Trophoblast cell (in vitro differentiated cells and primary cell): Measurements from ENCODE around the gene ETAA1. TPM values are rescaled to one million over a fixed set of nuclear protein-coding genes. Genes with fewer than 3 reads are reported as not detected.

Source experiments
- DNase-seq, 2 donors: peaks; one replicate each; pipeline ENCODE4 v3.0.0-alpha.2; 2016
- H2AFZ ChIP-seq: 2 replicates; pipeline ENCODE4 v1.6.1; 2013; ENCODE audit warnings: low read length, moderate library complexity, mild to moderate bottlenecking; ENCODE audit not compliant: insufficient read depth, poor library complexity
- H2AK5ac ChIP-seq: 2 replicates; pipeline ENCODE4 v1.6.1; 2013; ENCODE audit warnings: mild to moderate bottlenecking, low read length
- H2BK120ac ChIP-seq: 2 replicates; pipeline ENCODE4 v1.6.1; 2013; ENCODE audit warnings: low read length, mild to moderate bottlenecking, moderate library complexity; ENCODE audit not compliant: insufficient read depth, poor library complexity
- H2BK12ac ChIP-seq: 2 replicates; pipeline ENCODE4 v1.6.1; 2013; ENCODE audit warnings: mild to moderate bottlenecking, low read length, moderate library complexity
- H2BK5ac ChIP-seq: 2 replicates; pipeline ENCODE4 v1.6.1; 2013; ENCODE audit warnings: low read length, low read depth, moderate library complexity, mild to moderate bottlenecking; ENCODE audit not compliant: poor library complexity
- H3K14ac ChIP-seq: 2 replicates; pipeline ENCODE4 v1.6.1; 2013; ENCODE audit warnings: mild to moderate bottlenecking, low read length
- H3K18ac ChIP-seq: 2 replicates; pipeline ENCODE4 v1.6.1; 2013; ENCODE audit warnings: mild to moderate bottlenecking, low read length
- H3K23ac ChIP-seq: 2 replicates; pipeline ENCODE4 v1.6.1; 2013; ENCODE audit warnings: low read length
- H3K27ac ChIP-seq: 2 replicates; pipeline ENCODE4 v1.5.1; 2013; ENCODE audit warnings: low read depth, mild to moderate bottlenecking, inconsistent platforms, low read length, moderate library complexity
- H3K27me3 ChIP-seq: 2 replicates; pipeline ENCODE4 v1.6.1; 2013; ENCODE audit warnings: inconsistent platforms, mild to moderate bottlenecking, low read length, moderate library complexity; ENCODE audit not compliant: insufficient read depth
- H3K36me3 ChIP-seq, 2 experiments: 1 replicate in 1 of 2; 2 replicates in 1 of 2; pipeline ENCODE4 v1.6.1; 2013; ENCODE audit warnings: low read length in 2 of 2, mild to moderate bottlenecking in 2 of 2, moderate library complexity in 1 of 2; ENCODE audit not compliant: insufficient read depth in 2 of 2, control insufficient read depth in 1 of 2
- H3K4ac ChIP-seq: 2 replicates; pipeline ENCODE4 v1.6.1; 2013; ENCODE audit warnings: low read depth, mild to moderate bottlenecking, low read length, moderate library complexity
- H3K4me1 ChIP-seq, 2 experiments: 1 replicate in 1 of 2; 2 replicates in 1 of 2; pipeline ENCODE4 v1.6.1; 2013; ENCODE audit warnings: low read length in 2 of 2, mild to moderate bottlenecking in 2 of 2, moderate library complexity in 1 of 2; ENCODE audit not compliant: insufficient read depth in 2 of 2, control insufficient read depth in 1 of 2
- H3K4me2 ChIP-seq: 2 replicates; pipeline ENCODE4 v1.6.1; 2013; ENCODE audit warnings: inconsistent platforms, mild to moderate bottlenecking, low read length, moderate library complexity
- H3K4me3 ChIP-seq: 2 replicates; pipeline ENCODE4 v1.5.1; 2013; ENCODE audit warnings: mild to moderate bottlenecking, low read depth, low read length, inconsistent platforms
- H3K79me1 ChIP-seq: one replicate; pipeline ENCODE4 v1.6.1; 2013; ENCODE audit warnings: low read length
- H3K79me2 ChIP-seq: 2 replicates; pipeline ENCODE4 v1.6.1; 2013; ENCODE audit warnings: low read length, mild to moderate bottlenecking; ENCODE audit not compliant: control insufficient read depth, insufficient read depth, poor library complexity
- H3K9ac ChIP-seq: 2 replicates; pipeline ENCODE4 v1.6.1; 2013; ENCODE audit warnings: mild to moderate bottlenecking, low read length
- H3K9me3 ChIP-seq: 2 replicates; pipeline ENCODE4 v1.6.1; 2013; ENCODE audit warnings: low read depth, mild to moderate bottlenecking, control low read depth, inconsistent platforms, low read length; ENCODE audit not compliant: insufficient read depth
- H4K12ac ChIP-seq: 2 replicates; pipeline ENCODE4 v1.6.1; 2013; ENCODE audit warnings: low read depth, mild to moderate bottlenecking, low read length, moderate library complexity
- H4K8ac ChIP-seq: 2 replicates; pipeline ENCODE4 v1.6.1; 2013; ENCODE audit warnings: low read depth, mild to moderate bottlenecking, low read length, moderate library complexity
- H4K91ac ChIP-seq: one replicate; pipeline ENCODE4 v1.6.1; 2013; ENCODE audit warnings: low read depth, mild to moderate bottlenecking, low read length, moderate library complexity
- WGBS: extraction: QIAGEN DNeasy Blood & Tissue Kit; methylation state at CpG from one replicate; pipeline ENCODE4 v1.1.7; 2013; ENCODE audit warnings: missing lambda C conversion rate; ENCODE audit not compliant: insufficient read length, insufficient coverage; ENCODE audit errors: extremely low coverage; 5-methylcytosine and 5-hydroxymethylcytosine counted together
- polyA plus RNA-seq: library from polyadenylated mRNA; stranded (reverse); fragments of 200-250 nt; gene quantifications from 2 replicates; pipeline ENCODE4 v1.2.3, GENCODE V29; 2013

The ETAA1 gene
- polyA plus RNA-seq, result 7.8 and 8.3 TPM in 2 replicates

GRCh38 chr2:67397143-67397986 is at the start of gene ETAA1:
TSS of gene ETAA1 (plus strand) at chr2:67397333. CDS start at chr2:67397449, 116 bp downstream.
- H3K18ac ChIP-seq, result peak within 1 kb of the TSS; percentile 97
- WGBS, result no CpG with 5 or more reads among the region's 61 CpGs
- peaks cover 5% of the 10 kb centered on the region for H3K79me2 ChIP-seq
- peak within 1 kb of the TSS; percentile 89 for H2BK120ac ChIP-seq
- peak within 1 kb of the TSS; percentile 99 for H3K9ac ChIP-seq
- peak within 1 kb of the TSS; percentile 62 for H2AK5ac ChIP-seq
- H3K27me3 ChIP-seq, result no peaks in the 10 kb centered on the region
- H3K14ac ChIP-seq, result peak within 1 kb of the TSS; percentile 97
- peak within 1 kb of the TSS; percentile 11 for H3K4ac ChIP-seq
- H4K12ac ChIP-seq, result peak within 1 kb of the TSS; percentile 97
- H2BK12ac ChIP-seq, result no peak within 1 kb of the TSS
- peak within 1 kb of the TSS; percentile 59 for H3K27ac ChIP-seq
- no peak within 1 kb of the TSS for H3K23ac ChIP-seq
- H4K91ac ChIP-seq, result peak within 1 kb of the TSS; percentile 86
- H2AFZ ChIP-seq, result peak within 1 kb of the TSS; percentile 92
- H3K4me2 ChIP-seq, result peak within 1 kb of the TSS; percentile 96
- H4K8ac ChIP-seq, result peak within 1 kb of the TSS; percentile 96
- DNase-seq, result peak; percentile 94 to 96
- peaks cover 6% of the 10 kb centered on the region for H3K79me1 ChIP-seq
- peak within 1 kb of the TSS; percentile 97 for H3K4me3 ChIP-seq
- no peaks in the 10 kb centered on the region for H3K9me3 ChIP-seq
- peak within 1 kb of the TSS; percentile 88 for H2BK5ac ChIP-seq
- no peaks in the 10 kb centered on the region for H3K36me3 ChIP-seq
- H3K4me1 ChIP-seq, result no peaks in the 10 kb centered on the region

DNA sequence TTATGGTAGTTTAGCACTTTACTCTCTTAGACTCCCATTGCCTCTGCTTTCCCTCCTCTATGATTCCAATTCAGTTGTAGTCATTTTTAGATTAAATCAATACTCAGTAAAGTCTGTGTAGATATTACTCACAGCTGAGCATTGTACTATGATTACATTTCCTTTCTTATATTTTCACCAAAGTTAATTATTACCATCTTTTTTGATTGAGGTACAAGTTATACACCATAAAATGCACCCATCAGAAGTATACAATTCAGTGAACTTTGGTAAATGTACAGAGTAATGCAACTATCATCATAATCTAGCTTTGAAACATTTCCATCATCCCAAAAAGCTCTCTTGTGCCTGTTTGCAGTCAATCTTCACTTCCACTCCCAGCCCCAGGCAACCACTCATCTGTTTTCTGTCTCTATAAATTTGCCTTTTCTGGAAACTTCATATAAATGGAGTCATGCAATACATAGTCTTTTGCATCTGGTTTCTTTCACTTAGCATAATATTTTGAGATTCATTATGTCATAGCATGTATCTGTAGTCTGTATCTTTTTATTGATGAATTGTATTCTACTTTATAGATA is 30.2 kb upstream of the ETAA1 start:
- Histone ChIP-seq H4K8ac (no peak overlapping the region), H3K4me1 (no peaks in the 10 kb centered on the region), H4K91ac (no peak overlapping the region), H3K4ac (no peak overlapping the region), H3K9me3 (no peaks in the 10 kb centered on the region), H2AK5ac (no peak overlapping the region), H3K4me3 (no peak overlapping the region), H3K27me3 (no peaks in the 10 kb centered on the region), H3K79me2 (no peaks in the 10 kb centered on the region), H3K36me3 (no peaks in the 10 kb centered on the region), H2BK120ac (no peak overlapping the region), H3K79me1 (no peaks in the 10 kb centered on the region), H3K23ac (no peak overlapping the region), H3K27ac (no peak overlapping the region), H2BK12ac (no peak overlapping the region), H3K14ac (no peak overlapping the region), H2BK5ac (no peak overlapping the region), H3K4me2 (no peak overlapping the region), H4K12ac (no peak overlapping the region), H2AFZ (no peak overlapping the region), H3K9ac (no peak overlapping the region), H3K18ac (no peak overlapping the region)
- no peak for DNase-seq

DNA sequence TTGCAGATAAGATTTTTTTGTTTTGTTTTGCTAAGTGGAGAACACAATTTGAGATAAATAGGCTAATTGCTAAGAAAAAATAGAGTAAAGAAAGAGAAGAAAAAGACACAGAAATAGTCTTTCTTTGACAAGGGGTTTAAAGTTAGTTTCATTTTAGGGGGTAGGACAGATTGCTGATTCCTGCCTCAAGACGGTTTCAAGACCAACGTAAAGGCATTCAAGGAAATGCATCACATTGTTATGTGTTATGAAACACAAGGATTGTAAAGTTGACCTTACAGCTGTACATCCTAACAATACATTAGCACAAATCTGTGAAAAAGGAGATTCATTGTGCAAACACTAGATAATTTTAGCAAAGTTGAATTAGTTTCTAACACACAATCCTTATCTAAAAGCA is 22.7 kb upstream of the ETAA1 start:
- H3K4me2 ChIP-seq, result no peak overlapping the region
- no peak overlapping the region for H3K4me3 ChIP-seq
- H3K4me1 ChIP-seq, result no peaks in the 10 kb centered on the region
- H3K14ac ChIP-seq, result no peak overlapping the region
- DNase-seq, result peak in 1 of 2 donors; percentile 13
- no peaks in the 10 kb centered on the region for H3K79me2 ChIP-seq
- no peak overlapping the region for H2BK12ac ChIP-seq
- no peak overlapping the region for H2BK5ac ChIP-seq
- no peaks in the 10 kb centered on the region for H3K79me1 ChIP-seq
- no peak overlapping the region for H4K8ac ChIP-seq
- H3K36me3 ChIP-seq, result no peaks in the 10 kb centered on the region
- no peak overlapping the region for H3K27ac ChIP-seq
- no peak overlapping the region for H3K18ac ChIP-seq
- WGBS, result no CpG with 5 or more reads among the region's 2 CpGs
- no peak overlapping the region for H2AK5ac ChIP-seq
- no peak overlapping the region for H3K9ac ChIP-seq
- no peak overlapping the region for H4K12ac ChIP-seq
- H3K9me3 ChIP-seq, result no peaks in the 10 kb centered on the region
- H4K91ac ChIP-seq, result no peak overlapping the region
- no peaks in the 10 kb centered on the region for H3K27me3 ChIP-seq
- no peak overlapping the region for H2AFZ ChIP-seq
- no peak overlapping the region for H3K23ac ChIP-seq
- no peak overlapping the region for H2BK120ac ChIP-seq
- H3K4ac ChIP-seq, result no peak overlapping the region

GRCh38 chr2:67374949-67375348 is 22.2 kb upstream of the ETAA1 start:
- Histone ChIP-seq H3K4ac (no peak overlapping the region), H4K12ac (no peak overlapping the region), H3K9me3 (no peaks in the 10 kb centered on the region), H4K8ac (no peak overlapping the region), H2AK5ac (no peak overlapping the region), H3K23ac (no peak overlapping the region), H3K4me1 (no peaks in the 10 kb centered on the region), H4K91ac (no peak overlapping the region), H3K27ac (no peak overlapping the region), H2AFZ (no peak overlapping the region), H3K79me2 (no peaks in the 10 kb centered on the region), H3K18ac (no peak overlapping the region), H3K14ac (no peak overlapping the region), H2BK120ac (no peak overlapping the region), H2BK12ac (no peak overlapping the region), H3K4me2 (no peak overlapping the region), H2BK5ac (no peak overlapping the region), H3K27me3 (no peaks in the 10 kb centered on the region), H3K9ac (no peak overlapping the region), H3K79me1 (no peaks in the 10 kb centered on the region), H3K36me3 (no peaks in the 10 kb centered on the region), H3K4me3 (no peak overlapping the region)
- no peak for DNase-seq
- no CpG with 5 or more reads among the region's 1 CpG for WGBS
